CD4-positive, alpha-beta T cell (primary cell): ENCODE measurements around the gene ATXN1. TPM values are rescaled to one million over a fixed set of nuclear protein-coding genes. Genes with fewer than 3 reads are reported as not detected.

Source experiments
- ATAC-seq: fragments of 200-7000 bp; cut with Tn5 transposase; one replicate; pipeline ENCODE4 v1.10.0; 2022; ENCODE audit warnings: mild to moderate bottlenecking; ENCODE audit not compliant: poor library complexity
- CTCF ChIA-PET: fragments of 350-600 bp; sonication (Branson Sonifier 250); formaldehyde crosslinking; loops from one replicate; lab custom pipeline; 2021; ENCODE audit warnings: antibody characterized with exemption, inconsistent platforms; lab: Charles Lee
- POLR2A ChIA-PET: fragments of 350-600 bp; sonication (Branson Sonifier 250); formaldehyde crosslinking; loops from one replicate; lab custom pipeline; 2021; ENCODE audit warnings: antibody characterized with exemption, inconsistent platforms; lab: Charles Lee
- DNase-seq, 14 experiments: peaks; one replicate each; pipeline ENCODE4 v3.0.0-alpha.2; 2013 to 2020; ENCODE audit warnings: mixed read lengths in 2 of 14
- H3K27ac ChIP-seq, 2 donors: one replicate each; pipeline versions ENCODE4 v1.5.1 to v1.7.0; 2013; ENCODE audit warnings: low read length in 2 of 2, low read depth in 1 of 2, mild to moderate bottlenecking in 1 of 2
- H3K27me3 ChIP-seq, 2 experiments: 1 replicate in 1 of 2; 2 replicates in 1 of 2; pipeline versions ENCODE4 v1.6.1 to v1.7.0; 2013; ENCODE audit warnings: low read length in 2 of 2, control low read depth in 1 of 2, mild to moderate bottlenecking in 1 of 2, moderate library complexity in 1 of 2; ENCODE audit not compliant: insufficient read depth in 2 of 2, control insufficient read depth in 1 of 2
- H3K36me3 ChIP-seq: one replicate; pipeline ENCODE4 v1.6.1; 2013; ENCODE audit warnings: low read length, control low read depth; ENCODE audit not compliant: insufficient read depth
- H3K4me1 ChIP-seq: one replicate; pipeline ENCODE4 v1.6.1; 2013; ENCODE audit warnings: low read length, control low read depth; ENCODE audit not compliant: insufficient read depth
- H3K4me3 ChIP-seq: one replicate; pipeline ENCODE4 v1.5.1; 2013; ENCODE audit warnings: mild to moderate bottlenecking, low read length, moderate library complexity
- H3K9me3 ChIP-seq, 2 experiments: 1 replicate in 1 of 2; 2 replicates in 1 of 2; pipeline versions ENCODE4 v1.6.1 to v1.7.0; 2013; ENCODE audit warnings: low read length in 2 of 2, mild to moderate bottlenecking in 2 of 2, control low read depth in 1 of 2, moderate library complexity in 1 of 2; ENCODE audit not compliant: control insufficient read depth in 1 of 2, insufficient read depth in 1 of 2
- H3K27ac Mint-ChIP-seq: one replicate; pipeline ENCODE4 v1.8.0; 2020; ENCODE audit warnings: mixed read lengths
- H3K27me3 Mint-ChIP-seq: one replicate; pipeline ENCODE4 v1.8.0; 2021; ENCODE audit warnings: mixed read lengths
- H3K36me3 Mint-ChIP-seq: one replicate; pipeline ENCODE4 v1.8.0; 2021; ENCODE audit warnings: low read depth, mixed read lengths
- H3K4me1 Mint-ChIP-seq: one replicate; pipeline ENCODE4 v1.8.0; 2021; ENCODE audit warnings: low read depth, mixed read lengths
- H3K4me3 Mint-ChIP-seq: one replicate; pipeline ENCODE4 v1.8.0; 2020; ENCODE audit warnings: mild to moderate bottlenecking, mixed read lengths
- H3K9me3 Mint-ChIP-seq: one replicate; pipeline ENCODE4 v1.8.0; 2020; ENCODE audit warnings: mixed read lengths
- CTCF ChIP-seq: fragments of 200-600 bp; IDR thresholded peaks from one replicate; pipeline ENCODE4 v1.8.0; 2022; ENCODE audit warnings: antibody characterized with exemption, mild to moderate bottlenecking
- intact Hi-C, 2 experiments: fragments of 100-400 bp; cut with DNase I in 1 of 2; cut with micrococcal nuclease in 1 of 2; formaldehyde crosslinking; loops; one replicate each; pipeline versions ENCODE4 v1.15.1 to v1.9.0; 2023 to 2025; cut with DNase I, micrococcal nuclease
- total RNA-seq, 174 experiments: library from RNA in 2 of 174; stranded (reverse) in 2 of 174; gene quantifications; one replicate each; pipeline ENCODE4 v1.2.3 and lab custom pipeline; 2021 to 2026

Gene ATXN1
- total RNA-seq, 2 experiments from 2014 or later: 74.2 to 76.7 TPM

DNA sequence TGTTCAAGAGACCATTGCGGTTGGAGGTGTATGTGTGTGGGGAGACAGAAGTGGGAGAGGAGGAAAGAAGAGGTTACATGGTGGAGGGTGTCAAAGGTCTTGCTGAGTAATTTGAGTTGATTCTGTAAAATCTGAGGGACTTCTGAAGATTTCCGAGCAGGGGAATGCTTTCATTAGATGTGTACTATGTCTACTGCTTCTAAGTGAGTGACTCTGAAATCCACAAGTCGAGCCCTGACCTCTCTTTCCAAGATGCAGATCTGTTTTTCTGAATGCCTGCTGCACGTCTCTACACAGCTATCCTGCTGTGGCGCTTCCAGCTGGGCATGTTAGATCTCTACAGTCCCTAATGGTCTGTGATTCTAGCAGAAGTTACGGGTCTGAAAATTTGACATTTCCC lies 209.8 kb downstream of the ATXN1 start:
- no peak overlapping the region for H3K4me3 ChIP-seq
- H3K27ac Mint-ChIP-seq: no peak overlapping the region
- no peak for TF ChIP-seq CTCF
- ChIA-PET POLR2A (no interaction called here), CTCF (no interaction called here)
- no peaks in the 10 kb centered on the region for H3K27me3 ChIP-seq
- no peaks in the 10 kb centered on the region for H3K36me3 ChIP-seq
- H3K27me3 Mint-ChIP-seq: no peaks in the 10 kb centered on the region
- DNase-seq (no peak), ATAC-seq (no peak)
- H3K4me3 Mint-ChIP-seq: no peak overlapping the region
- no peaks in the 10 kb centered on the region for H3K9me3 ChIP-seq
- peaks cover 30% of the 10 kb centered on the region for H3K36me3 Mint-ChIP-seq
- no peaks in the 10 kb centered on the region for H3K4me1 Mint-ChIP-seq
- no peak overlapping the region for H3K27ac ChIP-seq
- H3K4me1 ChIP-seq: no peaks in the 10 kb centered on the region
- no peaks in the 10 kb centered on the region for H3K9me3 Mint-ChIP-seq
- intact Hi-C loops: no loop called here

DNA sequence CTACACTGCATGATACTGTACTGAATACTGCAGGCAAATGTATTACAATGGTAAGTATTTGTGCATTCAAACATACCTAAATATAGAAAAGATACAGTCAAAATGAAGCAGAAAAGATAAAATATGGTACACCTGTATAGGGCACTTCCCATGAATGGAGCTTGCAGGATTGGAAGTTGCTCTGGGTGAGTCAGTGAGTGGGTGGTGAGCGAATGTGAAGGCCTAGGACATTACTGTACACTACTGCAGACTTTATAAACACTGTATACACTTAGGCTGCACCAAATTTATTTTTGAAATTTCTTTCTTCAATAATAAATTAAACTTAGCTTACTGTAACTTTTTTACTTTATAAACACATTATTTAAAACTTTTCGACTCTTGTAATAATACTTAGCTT lies 213.1 kb downstream of the ATXN1 start:
- Mint-ChIP-seq H3K36me3 (peaks cover 35% of the 10 kb centered on the region), H3K27ac (no peak overlapping the region), H3K9me3 (no peaks in the 10 kb centered on the region), H3K4me3 (no peak overlapping the region), H3K27me3 (no peaks in the 10 kb centered on the region), H3K4me1 (no peaks in the 10 kb centered on the region)
- CTCF ChIA-PET: no interaction called here
- intact Hi-C loops: no loop called here
- Histone ChIP-seq H3K36me3 (peaks cover 12% of the 10 kb centered on the region), H3K4me3 (no peak overlapping the region), H3K27ac (no peak overlapping the region), H3K4me1 (no peaks in the 10 kb centered on the region), H3K9me3 (no peaks in the 10 kb centered on the region), H3K27me3 (no peaks in the 10 kb centered on the region)
- TF ChIP-seq CTCF: no peak
- no peak for DNase-seq
- POLR2A ChIA-PET: no interaction called here
- ATAC-seq: no peak

GRCh38 chr6:16547587-16547986 lies 213.7 kb downstream of the ATXN1 start:
- no peak for ATAC-seq
- H3K27me3 ChIP-seq: no peaks in the 10 kb centered on the region
- peaks cover 12% of the 10 kb centered on the region for H3K36me3 ChIP-seq
- Mint-ChIP-seq H3K27me3 (no peaks in the 10 kb centered on the region), H3K27ac (no peak overlapping the region), H3K4me3 (no peak overlapping the region), H3K9me3 (no peaks in the 10 kb centered on the region), H3K4me1 (no peaks in the 10 kb centered on the region), H3K36me3 (peaks cover 30% of the 10 kb centered on the region)
- CTCF ChIA-PET: no interaction called here
- TF ChIP-seq CTCF: no peak
- no peak overlapping the region for H3K27ac ChIP-seq
- no peaks in the 10 kb centered on the region for H3K4me1 ChIP-seq
- H3K4me3 ChIP-seq: no peak overlapping the region
- intact Hi-C loops: no loop called here
- H3K9me3 ChIP-seq: no peaks in the 10 kb centered on the region
- POLR2A ChIA-PET: no interaction called here
- no peak for DNase-seq
